Measurements from ENCODE around the gene ABCB1. TPM values are rescaled to one million over a fixed set of nuclear protein-coding genes. Genes with fewer than 3 reads are reported as not detected.

Gene ABCB1
- 5.5 TPM for total RNA-seq

DNA sequence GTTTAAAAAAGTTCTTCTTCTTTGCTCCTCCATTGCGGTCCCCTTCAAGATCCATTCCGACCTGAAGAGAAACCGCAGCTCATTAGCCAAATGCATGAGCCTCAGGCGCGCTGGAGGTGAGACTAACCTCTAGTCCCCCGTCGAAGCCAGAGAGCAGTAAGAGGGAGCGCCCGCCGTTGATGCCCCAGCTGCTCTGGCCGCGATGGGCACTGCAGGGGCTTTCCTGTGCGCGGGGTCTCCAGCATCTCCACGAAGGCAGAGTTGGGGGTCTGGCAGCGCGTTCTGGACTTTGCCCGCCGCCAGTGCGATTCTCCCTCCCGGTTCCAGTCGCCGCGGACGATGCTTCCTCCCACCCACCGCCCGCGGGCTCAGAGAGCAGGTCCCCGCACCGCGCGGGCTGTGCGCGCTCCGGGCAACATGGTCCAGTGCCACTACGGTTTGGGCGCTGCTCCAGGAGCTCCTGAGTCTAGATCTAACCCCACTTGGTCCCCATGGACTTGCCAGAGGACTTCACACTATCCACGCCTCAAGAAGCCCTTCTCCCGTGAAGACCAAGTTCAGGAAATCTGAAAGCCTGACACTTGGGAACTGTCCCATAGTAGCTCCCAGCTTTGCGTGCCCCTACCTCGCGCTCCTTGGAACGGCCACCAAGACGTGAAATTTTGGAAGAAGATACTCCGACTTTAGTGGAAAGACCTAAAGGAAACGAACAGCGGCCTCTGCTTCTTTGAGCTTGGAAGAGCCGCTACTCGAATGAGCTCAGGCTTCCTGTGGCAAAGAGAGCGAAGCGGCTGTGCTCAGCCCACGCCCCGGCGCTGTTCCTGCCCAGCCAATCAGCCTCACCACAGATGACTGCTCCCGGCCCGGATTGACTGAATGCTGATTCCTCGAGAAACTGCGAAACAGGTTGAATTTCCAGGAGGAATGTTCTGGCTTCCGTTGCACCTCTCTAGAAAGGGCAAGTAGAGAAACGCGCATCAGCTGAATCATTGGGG, at the start of gene ABCB1:
Gene ABCB1 (minus strand): TSS at position 755 of the 995 bp plus-strand sequence. CDS start 700 bp downstream, at position 55.
- DNase-seq (ENCODE audit: low spot score in 2 of 2): peak in 1 of 2 donors; percentile 66
- intact Hi-C loops (cut with DNase I): no loop called here
- Histone ChIP-seq H3K4me1 (no peaks in the 10 kb centered on the region), H3K27me3 (no peaks in the 10 kb centered on the region), H3K36me3 (no peaks in the 10 kb centered on the region), H3K4me3 (peak within 1 kb of the TSS; percentile 49 to 64), H3K9me3 (no peaks in the 10 kb centered on the region), H3K27ac (no peak within 1 kb of the TSS)
- TF ChIP-seq, protein P1, sequence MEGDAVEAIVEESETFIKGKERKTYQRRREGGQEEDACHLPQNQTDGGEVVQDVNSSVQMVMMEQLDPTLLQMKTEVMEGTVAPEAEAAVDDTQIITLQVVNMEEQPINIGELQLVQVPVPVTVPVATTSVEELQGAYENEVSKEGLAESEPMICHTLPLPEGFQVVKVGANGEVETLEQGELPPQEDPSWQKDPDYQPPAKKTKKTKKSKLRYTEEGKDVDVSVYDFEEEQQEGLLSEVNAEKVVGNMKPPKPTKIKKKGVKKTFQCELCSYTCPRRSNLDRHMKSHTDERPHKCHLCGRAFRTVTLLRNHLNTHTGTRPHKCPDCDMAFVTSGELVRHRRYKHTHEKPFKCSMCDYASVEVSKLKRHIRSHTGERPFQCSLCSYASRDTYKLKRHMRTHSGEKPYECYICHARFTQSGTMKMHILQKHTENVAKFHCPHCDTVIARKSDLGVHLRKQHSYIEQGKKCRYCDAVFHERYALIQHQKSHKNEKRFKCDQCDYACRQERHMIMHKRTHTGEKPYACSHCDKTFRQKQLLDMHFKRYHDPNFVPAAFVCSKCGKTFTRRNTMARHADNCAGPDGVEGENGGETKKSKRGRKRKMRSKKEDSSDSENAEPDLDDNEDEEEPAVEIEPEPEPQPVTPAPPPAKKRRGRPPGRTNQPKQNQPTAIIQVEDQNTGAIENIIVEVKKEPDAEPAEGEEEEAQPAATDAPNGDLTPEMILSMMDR (IDR thresholded peaks at IDR 0.05): no peak

DNA sequence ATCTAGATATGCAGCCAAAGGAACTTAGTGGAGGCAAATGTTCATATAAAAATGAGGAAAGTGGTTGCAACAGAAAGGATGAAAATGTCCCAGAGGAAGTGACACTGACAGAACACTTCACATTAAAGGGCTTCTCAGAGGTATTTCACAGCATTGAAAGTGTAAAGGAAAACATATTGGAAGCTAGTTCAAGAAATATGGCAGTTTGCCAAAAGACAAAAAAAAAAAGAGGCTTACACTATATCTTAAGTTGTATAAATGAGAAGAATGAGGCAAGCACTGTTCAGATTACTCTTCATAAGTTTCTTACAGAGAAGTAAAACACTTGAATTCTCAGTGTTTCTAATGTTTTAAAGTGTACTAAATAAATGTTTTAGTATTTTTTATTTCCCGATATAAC, 47.6 kb upstream of the ABCB1 start:
- no peaks in the 10 kb centered on the region for H3K36me3 ChIP-seq
- no peaks in the 10 kb centered on the region for H3K27me3 ChIP-seq
- intact Hi-C loops (cut with DNase I): no loop called here
- no peak overlapping the region for H3K27ac ChIP-seq
- H3K9me3 ChIP-seq: no peaks in the 10 kb centered on the region
- H3K4me3 ChIP-seq: no peak overlapping the region
- TF ChIP-seq, protein P1 (IDR thresholded peaks at IDR 0.05): no peak
- no peak for DNase-seq (ENCODE audit: low spot score in 2 of 2)
- H3K4me1 ChIP-seq: no peaks in the 10 kb centered on the region

DNA sequence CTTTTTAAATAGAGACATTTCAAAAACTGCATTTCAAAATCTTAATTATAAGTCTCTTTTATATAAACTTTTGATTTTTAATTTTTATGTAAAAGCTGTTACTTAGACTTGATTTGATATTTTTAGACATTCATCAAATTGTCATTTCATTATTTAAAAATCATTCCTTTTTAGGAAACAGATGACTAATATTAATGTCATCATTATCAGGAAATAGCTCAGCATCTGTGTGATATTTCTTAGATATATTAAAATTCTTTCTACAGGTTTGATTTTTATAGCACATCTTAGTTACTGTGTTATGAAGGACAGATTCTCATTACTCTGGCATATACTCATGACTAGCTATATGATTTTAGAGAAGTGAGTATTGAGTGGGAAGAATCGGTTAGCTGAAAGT, 44.8 kb upstream of the ABCB1 start:
- Histone ChIP-seq H3K4me3 (no peak overlapping the region), H3K4me1 (no peaks in the 10 kb centered on the region), H3K36me3 (no peaks in the 10 kb centered on the region), H3K9me3 (no peaks in the 10 kb centered on the region), H3K27ac (no peak overlapping the region), H3K27me3 (no peaks in the 10 kb centered on the region)
- intact Hi-C loops (cut with DNase I): no loop called here
- DNase-seq (ENCODE audit: low spot score in 2 of 2): no peak
- TF ChIP-seq, protein P1 (IDR thresholded peaks at IDR 0.05): no peak

DNA sequence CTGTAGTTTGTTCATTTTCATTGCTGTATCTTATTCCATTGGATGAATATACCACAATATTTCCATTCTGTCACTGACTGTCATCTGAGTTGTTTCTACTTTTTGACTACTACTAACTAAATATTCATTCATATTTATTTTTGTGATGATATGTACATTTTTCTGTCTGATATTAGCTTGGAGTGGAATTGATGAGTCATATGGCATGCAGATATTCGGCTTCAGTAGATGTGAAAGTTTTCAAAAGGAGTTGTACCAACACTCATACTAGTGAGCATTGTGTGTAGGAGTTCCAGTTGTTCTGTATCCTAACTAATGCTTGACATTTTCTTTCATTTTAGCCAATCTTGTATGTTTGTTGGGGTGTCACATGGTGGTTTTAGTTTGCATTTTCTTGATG, 35.2 kb upstream of the ABCB1 start:
- H3K4me3 ChIP-seq: no peak overlapping the region
- intact Hi-C loops (cut with DNase I): no loop called here
- no peaks in the 10 kb centered on the region for H3K27me3 ChIP-seq
- TF ChIP-seq, protein P1 (IDR thresholded peaks at IDR 0.05): no peak
- H3K27ac ChIP-seq: no peak overlapping the region
- H3K9me3 ChIP-seq: no peaks in the 10 kb centered on the region
- no peaks in the 10 kb centered on the region for H3K36me3 ChIP-seq
- DNase-seq (ENCODE audit: low spot score in 2 of 2): no peak
- H3K4me1 ChIP-seq: no peaks in the 10 kb centered on the region

DNA sequence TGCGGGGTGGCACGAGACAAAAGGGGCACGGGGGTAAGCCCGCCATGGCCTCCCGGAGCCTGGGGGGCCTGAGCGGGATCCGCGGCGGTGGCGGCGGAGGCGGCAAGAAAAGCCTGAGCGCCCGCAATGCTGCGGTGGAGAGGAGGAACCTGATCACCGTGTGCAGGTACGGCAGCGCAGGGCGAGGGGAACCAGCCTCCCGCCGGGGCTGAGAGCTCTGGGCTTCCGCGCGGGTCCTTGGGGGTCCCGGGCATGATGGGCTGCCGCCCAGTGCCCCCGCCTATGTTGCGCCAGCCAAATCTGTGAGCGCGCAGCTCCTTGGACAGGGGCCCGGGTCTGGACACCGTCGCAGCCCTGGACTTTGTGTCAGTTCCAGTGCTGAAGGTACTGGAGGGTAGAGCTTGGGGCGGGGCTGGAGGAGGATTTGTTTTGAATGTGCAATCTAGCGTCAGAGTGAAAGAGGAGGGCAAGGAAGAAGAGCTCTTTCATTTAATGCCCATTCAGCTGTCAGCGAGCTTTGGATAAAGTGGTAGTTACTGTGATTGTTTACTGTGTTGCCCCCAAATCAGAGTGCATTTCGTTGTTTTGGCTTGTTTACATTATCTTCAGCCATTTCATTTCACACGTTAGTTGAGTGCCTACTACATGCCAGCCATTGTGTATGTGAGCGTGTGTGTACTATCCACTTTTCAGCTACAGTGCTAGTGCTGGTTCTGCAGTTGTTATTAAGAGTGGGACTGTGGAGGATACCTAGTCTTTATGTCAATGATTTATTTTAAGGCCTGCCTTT, 28.3 kb upstream of the ABCB1 start:
- peaks cover 2 to 5% of the 10 kb centered on the region in 2 donors for H3K4me1 ChIP-seq
- TF ChIP-seq, protein P1 (IDR thresholded peaks at IDR 0.05): no peak
- no peaks in the 10 kb centered on the region for H3K9me3 ChIP-seq
- intact Hi-C loops (cut with DNase I): loop anchor here (5.0 kb wide), 4 partner anchors 152 to 477 kb away; partner anchors contain the start of genes ABCB4, CROT, DBF4 and DMTF1
- no peaks in the 10 kb centered on the region for H3K27me3 ChIP-seq
- H3K4me3 ChIP-seq: peak overlapping the region; percentile 66 to 71
- no peak for DNase-seq (ENCODE audit: low spot score in 2 of 2)
- no peaks in the 10 kb centered on the region for H3K36me3 ChIP-seq
- no peak overlapping the region for H3K27ac ChIP-seq
